Transverse colon (tissue), 4 donors: ENCODE measurements around the gene GDPGP1.
"Not testable (repeated sequence)": the region's sequence is repeated elsewhere in the genome, so short reads cannot be mapped to it uniquely, and the experiment has no call there.

Source experiments
- CTCF ChIP-seq, 5 experiments: fragments of 200-600 bp in 3 of 5; fragments of 450-650 bp in 2 of 5; sonication (generic) in 3 of 5; IDR thresholded peaks; 1 replicate in 2 of 5; 2 replicates in 3 of 5; pipeline ENCODE4 v1.5.1; 2016 to 2017; ENCODE audit warnings: antibody characterized with exemption in 5 of 5, inconsistent platforms in 3 of 5, mild to moderate bottlenecking in 2 of 5, moderate library complexity in 1 of 5
- EP300 ChIP-seq: sonication (generic); formaldehyde crosslinking; IDR thresholded peaks from one replicate; pipeline ENCODE4 v1.6.1; 2017; ENCODE audit warnings: antibody characterized with exemption, low read depth
- POLR2A ChIP-seq: fragments of 450-650 bp; IDR thresholded peaks from one replicate; pipeline ENCODE4 v1.6.1; 2016; ENCODE audit warnings: antibody characterized with exemption, mild to moderate bottlenecking, moderate library complexity
- POLR2AphosphoS5 ChIP-seq, 3 donors: sonication (generic); formaldehyde crosslinking; IDR thresholded peaks; one replicate each; pipeline ENCODE4 v1.6.1; 2016; ENCODE audit warnings: antibody characterized with exemption in 3 of 3

GRCh38 chr15:90278467-90278866 is 44.5 kb downstream of the GDPGP1 start:
- TF ChIP-seq CTCF (IDR thresholded peaks at IDR 0.05); POLR2AphosphoS5 (IDR thresholded peaks at IDR 0.05); POLR2A; EP300: not testable (repeated sequence)
